Left hindlimb (tissue), 1 donor: Measurements from ENCODE around the gene ULBP3.
A peak's percentile ranks its signal among the peaks of the same experiment; 100 is the strongest.
"Not testable (repeated sequence)": the region's sequence is repeated elsewhere in the genome, so short reads cannot be mapped to it uniquely, and the experiment has no call there.

ENCODE experiments used
- DNase-seq: peaks from one replicate; pipeline ENCODE4 v3.0.0-alpha.2; 2018

Gene ULBP3

GRCh38 chr6:150038202-150039062 lies 30.5 kb downstream of the ULBP3 start:
- DNase-seq, result no peak

GRCh38 chr6:150037526-150038201 lies 31.3 kb downstream of the ULBP3 start:
- DNase-seq, result no peak

- no peak for DNase-seq
Observed at GRCh38 chr6:150036081-150036480, 32.8 kb downstream of the ULBP3 start.

- DNase-seq, result no peak
Observed at GRCh38 chr6:150033207-150033771, 35.6 kb downstream of the ULBP3 start.

GRCh38 chr6:150032598-150032997 lies 36.3 kb downstream of the ULBP3 start:
- DNase-seq, result no peak

- DNase-seq, result no peak
Observed at GRCh38 chr6:150030611-150031010, 38.3 kb downstream of the ULBP3 start.

- DNase-seq, result no peak
Observed at GRCh38 chr6:150029749-150030148, 39.2 kb downstream of the ULBP3 start.

GRCh38 chr6:150029276-150029675 lies 39.6 kb downstream of the ULBP3 start:
- DNase-seq, result no peak

GRCh38 chr6:150028799-150029198 lies 40.1 kb downstream of the ULBP3 start:
- DNase-seq, result no peak

GRCh38 chr6:150027806-150028565 lies 40.9 kb downstream of the ULBP3 start:
- no peak for DNase-seq

- no peak for DNase-seq
Observed at GRCh38 chr6:150026976-150027805, 41.7 kb downstream of the ULBP3 start.

- DNase-seq, result peak; percentile 70
Observed at GRCh38 chr6:150025201-150025917, 43.6 kb downstream of the ULBP3 start, which contains the start of gene RAET1L. Gene RAET1L, minus strand, starts transcription at chr6:150025532. Its CDS starts 61 bp downstream, at chr6:150025471.

- no peak for DNase-seq
Observed at GRCh38 chr6:150024646-150025155, 44.2 kb downstream of the ULBP3 start.

GRCh38 chr6:150024021-150024420 lies 44.9 kb downstream of the ULBP3 start:
- DNase-seq, result not testable (repeated sequence)

- DNase-seq, result not testable (repeated sequence)
Observed at GRCh38 chr6:150021870-150022269, 47.1 kb downstream of the ULBP3 start.

GRCh38 chr6:150018846-150019580 lies 49.9 kb downstream of the ULBP3 start:
- no peak for DNase-seq

- not testable (repeated sequence) for DNase-seq
Observed at GRCh38 chr6:150017186-150017521, 51.8 kb downstream of the ULBP3 start.

GRCh38 chr6:150016324-150017185 lies 52.4 kb downstream of the ULBP3 start:
- DNase-seq, result peak; percentile 65

- not testable (repeated sequence) for DNase-seq
Observed at GRCh38 chr6:150015281-150016001, 53.5 kb downstream of the ULBP3 start.
